Measurements from ENCODE around the gene BTN1A1.

The BTN1A1 gene

Small RNAs within 50 kb of the gene (small RNA-seq; reads per million reads assigned to genes)
- 0 reads per million in 2 experiments for gene RNU6-502P

Data from SK-N-DZ (cell line).